ENCODE results near the gene ING3.

- no peak for TF ChIP-seq CTCF (IDR thresholded peaks at IDR 0.05)
- TF ChIP-seq POLR2AphosphoS5 (IDR thresholded peaks at IDR 0.05): no peak
- TF ChIP-seq POLR2A (IDR thresholded peaks at IDR 0.05): no peak
Measured at GRCh38 chr7:121026159-121026558, 75.6 kb downstream of the ING3 start.
